Inferior parietal cortex (tissue), 1 donor: Measurements from ENCODE around the gene EPDR1.
"Not testable (repeated sequence)": the region's sequence is repeated elsewhere in the genome, so short reads cannot be mapped to it uniquely, and the experiment has no call there.

Source experiments
- DNase-seq: peaks from one replicate; pipeline ENCODE4 v3.0.0-alpha.2; 2016; ENCODE audit errors: extremely low spot score

EPDR1 gene

GRCh38 chr7:37928878-37929277, 8.4 kb downstream of the EPDR1 start:
- DNase-seq: no peak

- no peak for DNase-seq
These were observed 9.9 kb downstream of the EPDR1 start for GRCh38 chr7:37930226-37930948.

- DNase-seq: no peak
These were observed 12.1 kb downstream of the EPDR1 start for GRCh38 chr7:37932543-37932942.

- DNase-seq: no peak
These were observed 12.7 kb downstream of the EPDR1 start for GRCh38 chr7:37933018-37933566.

GRCh38 chr7:37942934-37943610, 22.6 kb downstream of the EPDR1 start:
- no peak for DNase-seq

- no peak for DNase-seq
These were observed 23.7 kb downstream of the EPDR1 start for GRCh38 chr7:37943905-37944736.

- no peak for DNase-seq
These were observed 24.3 kb downstream of the EPDR1 start for GRCh38 chr7:37944737-37945054.

- no peak for DNase-seq
These were observed 24.9 kb downstream of the EPDR1 start for GRCh38 chr7:37945336-37945735.

- no peak for DNase-seq
These were observed 26.9 kb downstream of the EPDR1 start for GRCh38 chr7:37947138-37947940.

GRCh38 chr7:37947941-37948210, 27.4 kb downstream of the EPDR1 start:
- DNase-seq: no peak

- no peak for DNase-seq
These were observed 31.8 kb downstream of the EPDR1 start for GRCh38 chr7:37952240-37952639.

- not testable (repeated sequence) for DNase-seq
These were observed 33.8 kb downstream of the EPDR1 start for GRCh38 chr7:37954217-37954616.

GRCh38 chr7:37956791-37957190, 36.4 kb downstream of the EPDR1 start:
- no peak for DNase-seq

GRCh38 chr7:37957221-37957970, 37.0 kb downstream of the EPDR1 start:
- DNase-seq: no peak

- DNase-seq: no peak
These were observed 40.0 kb downstream of the EPDR1 start for GRCh38 chr7:37960483-37960882.

GRCh38 chr7:37961251-37961650, 40.8 kb downstream of the EPDR1 start:
- DNase-seq: no peak

- no peak for DNase-seq
These were observed 43.8 kb downstream of the EPDR1 start for GRCh38 chr7:37964196-37964595.

- DNase-seq: no peak
These were observed 49.8 kb downstream of the EPDR1 start for GRCh38 chr7:37970211-37970610.

GRCh38 chr7:37971491-37971890, 51.1 kb downstream of the EPDR1 start:
- no peak for DNase-seq

- DNase-seq: no peak
These were observed 53.5 kb downstream of the EPDR1 start for GRCh38 chr7:37973915-37974314.

- DNase-seq: no peak
These were observed 54.3 kb downstream of the EPDR1 start for GRCh38 chr7:37974711-37975110.
